K562 (cell line): Measurements from ENCODE around the gene NDUFA7.

Source experiments
- ELF4 ChIP-seq: fragments of 450-650 bp; formaldehyde crosslinking; IDR thresholded peaks from 2 replicates; pipeline ENCODE4 v1.4.0; 2022; ENCODE audit warnings: missing genetic modification characterization
- NFIC ChIP-seq: fragments of 450-650 bp; IDR thresholded peaks from 2 replicates; pipeline ENCODE4 v1.6.1; 2017; ENCODE audit warnings: mild to moderate bottlenecking, inconsistent platforms
- SRF ChIP-seq, 2 experiments: fragments of 250-450, 450-650 bp in 1 of 2; sonication (Bioruptor Pico) in 1 of 2; sonication (generic) in 1 of 2; formaldehyde crosslinking; IDR thresholded peaks; 2 replicates each; pipeline versions ENCODE4 v1.5.0 to v1.5.1; 2020 to 2022; ENCODE audit warnings: mild to moderate bottlenecking in 1 of 2, missing genetic modification reagents in 1 of 2
- ZKSCAN3 ChIP-seq: fragments of 250-450 bp; sonication (Bioruptor Pico); IDR thresholded peaks from 2 replicates; pipeline ENCODE4 v1.4.0; 2020
- ZNF395 ChIP-seq: fragments of 200-800 bp; sonication (Bioruptor generic); IDR thresholded peaks from 2 replicates; pipeline ENCODE4 v1.6.1; 2017; ENCODE audit warnings: missing genetic modification characterization, missing compliant biosample characterization

DNA sequence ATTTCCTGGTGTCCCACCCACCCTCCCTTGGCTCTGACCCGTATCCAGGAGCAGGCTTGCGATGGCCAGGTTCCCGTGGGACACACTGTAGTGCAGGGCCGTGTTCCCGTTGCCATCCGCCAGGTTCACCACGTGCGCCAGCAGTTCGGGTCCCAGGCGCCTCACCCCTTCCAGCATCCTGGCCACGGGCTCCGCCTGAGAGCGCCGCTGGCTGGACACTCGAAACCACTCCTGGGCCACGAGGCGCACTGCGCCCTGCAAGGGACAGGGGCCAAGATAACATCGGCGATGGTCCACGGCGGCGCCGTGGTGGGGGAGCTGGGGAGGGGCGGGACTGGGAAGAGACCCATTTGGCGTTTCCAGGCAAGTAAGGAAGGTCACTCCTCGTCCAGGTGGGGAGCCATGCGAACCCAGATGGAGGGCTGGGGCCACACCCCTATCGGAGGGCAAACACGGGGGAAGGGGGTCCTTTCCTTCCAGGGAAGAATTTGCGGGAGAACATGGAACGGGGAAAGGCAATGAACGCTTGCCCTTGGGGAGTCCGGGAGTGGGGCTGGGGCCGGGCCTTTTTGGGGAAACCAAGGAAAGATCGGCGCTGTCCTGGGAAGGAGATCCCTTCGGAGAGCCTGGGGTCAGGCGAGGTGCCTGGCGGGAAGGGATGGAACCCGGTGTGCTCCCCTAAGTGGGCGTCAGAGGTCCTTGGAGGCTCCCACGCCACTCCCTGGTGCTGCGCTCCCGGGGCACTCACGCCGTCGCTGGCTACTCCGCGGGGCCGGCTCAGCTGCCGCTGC, 12.0 kb upstream of the NDUFA7 start:
- TF ChIP-seq NFIC: no peak
- no peak for TF ChIP-seq ZNF395 (CRISPR knock-in tag)
- no peak for TF ChIP-seq SRF (CRISPR knock-in tag; IDR thresholded peaks at IDR 0.05)
- no peak for TF ChIP-seq ZKSCAN3 (CRISPR knock-in tag)
- no peak for TF ChIP-seq ELF4 (CRISPR knock-in tag)
